GM12878 (cell line): ENCODE data around the gene HIP1. TPM values are rescaled to one million over a fixed set of nuclear protein-coding genes. Genes with fewer than 3 reads are reported as not detected.

Source experiments
- ATAC-seq: fragments of 200-7000 bp; cut with Tn5 transposase; 3 replicates; pipeline ENCODE4 v1.9.1; 2020; ENCODE audit warnings: mild to moderate bottlenecking, moderate library complexity
- BruUV-seq: library from RNA; stranded (reverse); fragments of 400-500 nt; replicated peaks from 2 replicates; lab custom pipeline; 2021; lab: Mats Ljungman, UMichigan
- CTCF ChIA-PET: fragments of 300-600 bp; sonication (Branson Sonifier 250); formaldehyde crosslinking; extraction: SDS; loops from one replicate; lab custom pipeline; 2021; ENCODE audit warnings: inconsistent platforms; lab: Yijun Ruan, JAX
- POLR2A ChIA-PET: fragments of 350-600 bp; formaldehyde crosslinking; extraction: SDS; loops from one replicate; lab custom pipeline; 2021; ENCODE audit warnings: inconsistent platforms; lab: Charles Lee
- RAD21 ChIA-PET: fragments of 300-600 bp; sonication (Branson Sonifier 250); formaldehyde crosslinking; loops from one replicate; lab custom pipeline; 2023; ENCODE audit warnings: antibody characterized with exemption; ENCODE audit not compliant: unreplicated experiment; lab: Charles Lee
- SMC1A ChIA-PET: fragments of 300-600 bp; sonication (Branson Sonifier 250); formaldehyde crosslinking; loops from one replicate; lab custom pipeline; 2023; ENCODE audit not compliant: unreplicated experiment, uncharacterized antibody; lab: Charles Lee
- DNase-seq: peaks from one replicate; pipeline ENCODE4 v3.0.0-alpha.2; 2011; ENCODE audit warnings: low read depth, low spot score
- FAIRE-seq: peaks from 3 replicates; lab custom pipeline; 2011; peaks lifted over from hg19 to GRCh38; lab: Jason Lieb, UNC
- H2AFZ ChIP-seq: 2 replicates; pipeline ENCODE4 v1.6.0; 2011; ENCODE audit warnings: low read depth, low read length, control low read depth; ENCODE audit not compliant: control insufficient read depth
- H3K27ac ChIP-seq: 2 replicates; pipeline ENCODE4 v1.5.1; 2011; ENCODE audit warnings: control low read depth; ENCODE audit not compliant: control insufficient read depth, insufficient read depth
- H3K27me3 ChIP-seq, 2 experiments: replicated peaks in 1 of 2; 2 replicates each; pipeline versions ENCODE4 v1.6.0 to v1.6.1; 2011; ENCODE audit warnings: low read length in 1 of 2; ENCODE audit not compliant: control insufficient read depth in 2 of 2, insufficient read depth in 2 of 2
- H3K36me3 ChIP-seq, 2 experiments: 2 replicates each; pipeline ENCODE4 v1.5.1; 2011; ENCODE audit warnings: low read length in 1 of 2; ENCODE audit not compliant: control insufficient read depth in 2 of 2, insufficient read depth in 2 of 2
- H3K4me1 ChIP-seq: 2 replicates; pipeline ENCODE4 v1.6.1; 2011; ENCODE audit warnings: mild to moderate bottlenecking, low read length, moderate library complexity, mixed read lengths; ENCODE audit not compliant: control insufficient read depth, insufficient read depth
- H3K4me2 ChIP-seq: 2 replicates; pipeline ENCODE4 v1.6.0; 2011; ENCODE audit warnings: control low read depth; ENCODE audit not compliant: control insufficient read depth, insufficient read depth
- H3K4me3 ChIP-seq: fragments of 200-600 bp; sonication (generic); 2 replicates; pipeline ENCODE4 v1.5.1; 2016
- H3K79me2 ChIP-seq: 2 replicates; pipeline ENCODE4 v1.6.0; 2011; ENCODE audit warnings: low read length; ENCODE audit not compliant: control insufficient read depth, insufficient read depth
- H3K9ac ChIP-seq: 2 replicates; pipeline ENCODE4 v1.8.0; 2011; ENCODE audit warnings: low read length, control low read depth, mixed read lengths; ENCODE audit not compliant: control insufficient read depth, insufficient read depth
- H3K9me3 ChIP-seq: replicated peaks from 3 replicates; pipeline ENCODE4 v1.5.1; 2011; ENCODE audit warnings: mild to moderate bottlenecking, low read length; ENCODE audit not compliant: control insufficient read depth, insufficient read depth
- H4K20me1 ChIP-seq: 2 replicates; pipeline ENCODE4 v1.6.0; 2011; ENCODE audit not compliant: control insufficient read depth, insufficient read depth
- BMI1 ChIP-seq: fragments of 450-650 bp; IDR thresholded peaks from 2 replicates; pipeline ENCODE4 v1.6.1; 2016; ENCODE audit warnings: mild to moderate bottlenecking, moderate library complexity, borderline replicate concordance
- CHD2 ChIP-seq: IDR thresholded peaks from 2 replicates; pipeline ENCODE4 v1.6.1; 2011; ENCODE audit warnings: low read depth, low read length, improper control_type of control experiment, borderline replicate concordance
- CHD4 ChIP-seq: fragments of 200-600 bp; sonication (generic); IDR thresholded peaks from 2 replicates; pipeline ENCODE4 v1.6.1; 2016; ENCODE audit warnings: mild to moderate bottlenecking
- HDAC2 ChIP-seq: fragments of 200-600 bp; sonication (generic); IDR thresholded peaks from 2 replicates; pipeline ENCODE4 v1.6.1; 2017
- IRF4 ChIP-seq: IDR thresholded peaks from 2 replicates; pipeline ENCODE4 v1.6.1; 2011; ENCODE audit warnings: low read depth, low read length
- NRF1 ChIP-seq: conservative IDR thresholded peaks from 2 replicates; pipeline ENCODE4 v1.6.1; 2011; ENCODE audit warnings: mild to moderate bottlenecking, low read depth, low read length, improper control_type of control experiment
- POLR2A ChIP-seq: IDR thresholded peaks from 2 replicates; pipeline ENCODE4 v1.6.1; 2011; ENCODE audit warnings: low read depth, mild to moderate bottlenecking, low read length
- PRDM15 ChIP-seq: fragments of 450-650 bp; formaldehyde crosslinking; IDR thresholded peaks from 2 replicates; pipeline ENCODE4 v1.4.0; 2020; ENCODE audit warnings: mild to moderate bottlenecking, moderate library complexity
- RAD21 ChIP-seq: IDR thresholded peaks from 2 replicates; pipeline ENCODE4 v1.6.1; 2011; ENCODE audit warnings: mild to moderate bottlenecking, low read depth, low read length, moderate library complexity; ENCODE audit not compliant: insufficient read depth
- RB1 ChIP-seq: fragments of 450-650 bp; formaldehyde crosslinking; IDR thresholded peaks from 2 replicates; pipeline ENCODE4 v1.6.1; 2017; ENCODE audit warnings: mild to moderate bottlenecking, borderline replicate concordance
- RFX5 ChIP-seq: IDR thresholded peaks from 2 replicates; pipeline ENCODE4 v1.6.1; 2011; ENCODE audit warnings: low read depth, low read length, improper control_type of control experiment
- RUNX3 ChIP-seq: IDR thresholded peaks from 2 replicates; pipeline ENCODE4 v1.6.1; 2012; ENCODE audit warnings: low read length, inconsistent platforms
- YY1 ChIP-seq: IDR thresholded peaks from 2 replicates; pipeline ENCODE4 v1.6.1; 2011; ENCODE audit warnings: low read depth, mild to moderate bottlenecking, low read length
- WGBS: methylation state at CpG from one replicate; pipeline ENCODE4 v1.1.6; 2016; ENCODE audit warnings: low lambda C conversion rate; ENCODE audit not compliant: insufficient replicate concordance, insufficient coverage; ENCODE audit errors: missing lambda C conversion rate; 5-methylcytosine and 5-hydroxymethylcytosine counted together
- in situ Hi-C: fragments of 300-500 bp; cut with MboI; formaldehyde crosslinking; loops from 9 replicates; pipeline ENCODE4 v1.14.3; 2018; ENCODE audit warnings: mixed read lengths
- intact Hi-C: fragments of 100-400 bp; cut with micrococcal nuclease; formaldehyde crosslinking; loops from one replicate; pipeline ENCODE4 v1.14.2; 2022; ENCODE audit not compliant: unreplicated experiment
- polyA plus RNA-seq, 11 experiments: library from polyadenylated mRNA; depleted of rRNA in 4 of 11; unstranded in 6 of 11; stranded (reverse) in 5 of 11; fragments of >200 nt; fragmentation: Nextera tagmentation in 4 of 11; fragmentation: Illumina TruSeq in 1 of 11; extraction: Ambion mirVana in 4 of 11; extraction: Trizol in 1 of 11; gene quantifications; 1 replicate in 1 of 11; 2 replicates in 10 of 11; pipeline versions ENCODE4 v1.2.1 to v1.2.3, GENCODE V29; 2011 to 2016; ENCODE audit warnings: inconsistent platforms in 2 of 11, missing spikeins in 2 of 11, low read depth in 1 of 11
- total RNA-seq, 4 experiments: library from RNA; depleted of rRNA in 3 of 4; stranded (reverse); fragments of >200 nt in 3 of 4; fragmentation: Illumina TruSeq in 1 of 4; extraction: Trizol in 1 of 4; gene quantifications; 2 replicates each; pipeline versions ENCODE4 v1.2.1 to v1.2.3, GENCODE V29; 2013 to 2021
- TF ChIP-seq, protein P1 (sequence below): IDR thresholded peaks from 2 replicates; pipeline ENCODE4 v1.6.1; 2011; ENCODE audit warnings: low read depth, mild to moderate bottlenecking, low read length, moderate library complexity, borderline replicate concordance; ENCODE audit errors: extremely low read depth

HIP1 gene
- total and polyA plus RNA-seq, 10 of the 15 experiments (the other 5 are each of a cell fraction or from before 2014, with no cell fraction given) = 1.2 to 9.7 (median 3.2) TPM

DNA sequence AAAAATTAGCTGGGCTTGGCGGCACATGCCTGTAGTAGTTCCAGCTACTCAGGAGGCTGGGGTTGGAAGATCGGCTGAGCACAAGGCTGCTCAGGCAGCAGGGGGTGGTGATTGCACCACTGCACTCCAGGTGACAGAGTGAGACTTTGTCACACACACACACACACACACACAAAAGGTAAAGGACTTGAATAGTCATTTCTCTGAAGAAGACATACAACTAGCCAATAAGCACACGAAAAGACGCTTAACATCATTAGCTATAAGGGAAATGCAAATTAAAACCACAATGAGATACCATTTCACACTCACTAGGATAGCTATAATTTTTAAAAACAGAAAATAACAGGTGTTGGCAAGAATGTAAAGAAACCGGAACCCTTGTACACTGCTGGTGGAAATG lies 48.6 kb downstream of the HIP1 start:
- no peak overlapping the region for H3K4me3 ChIP-seq
- SMC1A ChIA-PET = no interaction called here
- RAD21 ChIA-PET = interaction anchor here (1.0 kb wide), 1 partner anchor 72 kb away, joined by 5 read pairs; no protein-coding TSS in a partner anchor
- no peaks in the 10 kb centered on the region for H3K27me3 ChIP-seq
- 42% methylated on average over 5 of the region's 5 CpGs for WGBS
- DNase-seq (peak; percentile 13), FAIRE-seq (no peak), ATAC-seq (peak; percentile 67)
- H3K9me3 ChIP-seq = no peaks in the 10 kb centered on the region
- H3K9ac ChIP-seq = no peak overlapping the region
- no peaks in the 10 kb centered on the region for H3K79me2 ChIP-seq
- H3K4me1 ChIP-seq = peaks cover 14% of the 10 kb centered on the region
- intact Hi-C loops (no loop called here), in situ Hi-C loops (no loop called here)
- no peaks in the 10 kb centered on the region for H3K36me3 ChIP-seq
- no peaks in the 10 kb centered on the region for H4K20me1 ChIP-seq
- H2AFZ ChIP-seq = no peak overlapping the region
- POLR2A ChIA-PET = no interaction called here
- H3K27ac ChIP-seq = no peak overlapping the region
- TF ChIP-seq RUNX3 (0 out of 2 replicates have a peak, but pooled peaks have one; percentile 20), RB1 (no peak), BMI1 (no peak)
- BruUV-seq = no TSS peak
- no peak overlapping the region for H3K4me2 ChIP-seq
- CTCF ChIA-PET = no interaction called here

GRCh38 chr7:75689246-75690099 lies 49.3 kb downstream of the HIP1 start:
- WGBS = 64% methylated on average over 20 of the region's 20 CpGs
- H3K27me3 ChIP-seq = no peaks in the 10 kb centered on the region
- H3K4me1 ChIP-seq = peaks cover 14% of the 10 kb centered on the region
- no peaks in the 10 kb centered on the region for H4K20me1 ChIP-seq
- intact Hi-C loops = no loop called here
- H3K9ac ChIP-seq = no peak overlapping the region
- H3K4me2 ChIP-seq = no peak overlapping the region
- in situ Hi-C loops = no loop called here
- no TSS peak for BruUV-seq
- no peak for ATAC-seq
- H3K4me3 ChIP-seq = no peak overlapping the region
- H2AFZ ChIP-seq = no peak overlapping the region
- no peak for FAIRE-seq
- POLR2A ChIA-PET = interaction anchor here (0.6 kb wide), 2 partner anchors 28 to 158 kb away, joined by 3 to 4 read pairs; no protein-coding TSS in a partner anchor
- RAD21 ChIA-PET = interaction anchor here (1.0 kb wide), 1 partner anchor 73 kb away, joined by 5 read pairs; no protein-coding TSS in a partner anchor
- H3K9me3 ChIP-seq = no peaks in the 10 kb centered on the region
- CTCF ChIA-PET = no interaction called here
- H3K36me3 ChIP-seq = no peaks in the 10 kb centered on the region
- no peaks in the 10 kb centered on the region for H3K79me2 ChIP-seq
- DNase-seq = no peak
- SMC1A ChIA-PET = interaction anchor here (1.1 kb wide), 1 partner anchor 52 kb away, joined by 3 read pairs; no protein-coding TSS in a partner anchor
- no peak overlapping the region for H3K27ac ChIP-seq
- TF ChIP-seq HDAC2 (no peak), CHD4 (no peak), RAD21 (no peak), YY1 (no peak), RFX5 (no peak), PRDM15 (CRISPR knock-in tag) (no peak), CHD2 (no peak), NRF1 (no peak), POLR2A (no peak), IRF4 (no peak)
- TF ChIP-seq, protein P1, sequence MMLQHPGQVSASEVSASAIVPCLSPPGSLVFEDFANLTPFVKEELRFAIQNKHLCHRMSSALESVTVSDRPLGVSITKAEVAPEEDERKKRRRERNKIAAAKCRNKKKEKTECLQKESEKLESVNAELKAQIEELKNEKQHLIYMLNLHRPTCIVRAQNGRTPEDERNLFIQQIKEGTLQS = no peak
